GM21526 (cell line): ENCODE measurements around the gene DHRS2.

Source experiments
- ATAC-seq: cut with Tn5 transposase; IDR thresholded peaks from one replicate; pipeline ENCODE4 v1.9.1; 2021; ENCODE audit warnings: moderate library complexity; ENCODE audit not compliant: unreplicated experiment, low FRiP score

The DHRS2 gene

DNA sequence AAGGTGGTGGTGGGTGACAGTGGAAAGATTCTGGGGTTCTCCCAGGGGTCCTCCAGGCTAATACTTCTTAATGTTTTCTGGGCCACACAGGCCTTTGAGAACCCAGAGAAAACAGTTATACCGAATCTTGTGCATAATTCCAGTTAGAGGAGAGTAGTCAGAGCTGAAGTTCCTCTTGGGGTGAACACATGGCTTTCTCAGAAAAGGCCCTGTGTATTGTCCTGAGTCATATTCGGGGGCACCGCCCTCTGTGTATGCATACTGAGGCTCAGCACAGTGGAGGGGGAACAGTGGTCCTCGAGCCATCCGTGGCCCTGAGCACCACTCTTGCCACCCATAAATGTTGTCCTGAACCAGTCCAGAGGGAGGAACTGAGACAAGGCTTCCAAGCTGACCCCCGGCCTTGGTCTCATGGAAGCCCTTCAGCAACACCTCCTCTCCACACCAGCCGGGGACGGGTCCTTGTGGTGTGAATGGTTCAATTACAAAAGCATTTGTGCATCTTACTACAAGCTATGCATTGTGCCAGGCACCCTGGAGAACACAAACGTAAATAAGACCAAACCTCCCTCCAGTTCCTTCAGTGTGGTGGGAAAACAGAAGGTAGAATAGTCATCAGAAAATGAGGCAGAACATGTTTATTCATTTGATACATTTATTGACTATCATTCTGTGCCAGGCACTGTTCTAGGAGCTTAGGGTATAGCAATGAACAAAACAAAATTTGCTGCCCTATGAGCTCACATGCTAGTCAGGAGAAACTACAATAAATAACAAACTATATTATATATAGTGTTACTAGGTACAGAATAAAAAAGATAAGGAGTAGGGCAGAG lies 9.9 kb downstream of the DHRS2 start:
- ATAC-seq: no peak

DNA sequence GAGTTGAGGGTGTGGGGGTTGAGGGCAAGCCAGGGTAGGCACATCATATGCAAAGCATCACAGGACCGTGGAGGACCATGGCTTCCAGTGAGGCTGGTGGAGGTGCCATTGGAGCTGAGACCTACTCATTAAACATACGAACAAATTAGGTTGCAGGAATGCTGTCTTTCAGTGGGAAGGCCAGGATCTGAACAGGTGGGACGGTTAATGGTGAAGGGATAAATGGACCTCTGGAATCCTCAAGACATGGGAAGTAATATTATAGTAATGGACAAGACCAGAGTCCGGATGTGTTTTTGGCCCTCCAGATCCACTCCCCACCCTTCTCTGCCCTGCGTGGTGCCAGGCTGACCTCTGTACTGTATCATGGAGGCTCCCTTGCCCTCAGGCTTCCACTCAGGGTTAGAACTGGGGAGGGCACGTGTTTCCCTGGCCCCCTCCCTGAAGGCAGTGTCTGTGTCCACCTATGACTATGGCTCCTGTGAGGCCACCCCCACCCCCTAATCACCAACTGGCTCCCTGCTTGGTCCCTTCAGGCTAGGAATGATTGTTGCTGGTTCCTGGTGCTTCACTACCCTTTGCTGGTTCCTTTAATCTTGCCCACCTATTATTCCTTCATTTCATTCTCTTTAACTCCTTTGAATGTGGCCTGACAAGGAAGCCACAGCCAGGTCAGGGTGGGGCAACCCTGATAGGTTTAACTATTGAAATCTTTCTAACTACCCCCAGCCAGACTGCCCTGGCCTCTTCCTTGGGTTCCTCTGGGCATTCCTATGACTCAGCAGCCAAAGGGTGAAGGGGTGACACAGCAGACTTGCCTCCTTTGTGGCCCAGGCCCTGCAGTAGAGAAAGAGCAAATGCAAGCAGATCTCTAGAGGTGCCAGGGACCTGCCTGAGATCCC lies 10.7 kb downstream of the DHRS2 start:
- ATAC-seq: no peak

DNA sequence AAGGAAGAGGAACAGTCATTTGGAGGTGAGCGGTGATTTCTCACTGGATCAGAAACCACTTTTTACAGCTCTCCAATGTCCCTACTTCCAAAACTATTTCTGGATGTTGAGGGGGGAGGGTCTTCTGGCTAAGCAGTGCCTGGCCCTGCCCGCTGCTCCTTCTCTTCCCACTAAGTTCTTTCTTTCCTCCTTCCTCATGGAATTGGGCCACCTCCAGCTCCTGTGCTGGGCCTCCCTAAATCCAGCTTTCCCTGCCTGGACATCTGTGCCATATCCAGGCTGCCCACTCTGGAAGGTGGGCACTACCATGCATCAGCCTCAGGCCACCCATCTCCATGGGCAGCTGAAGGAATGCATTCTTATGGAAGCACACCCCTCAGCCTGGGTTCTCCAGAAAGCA lies 11.5 kb downstream of the DHRS2 start:
- ATAC-seq: no peak

DNA sequence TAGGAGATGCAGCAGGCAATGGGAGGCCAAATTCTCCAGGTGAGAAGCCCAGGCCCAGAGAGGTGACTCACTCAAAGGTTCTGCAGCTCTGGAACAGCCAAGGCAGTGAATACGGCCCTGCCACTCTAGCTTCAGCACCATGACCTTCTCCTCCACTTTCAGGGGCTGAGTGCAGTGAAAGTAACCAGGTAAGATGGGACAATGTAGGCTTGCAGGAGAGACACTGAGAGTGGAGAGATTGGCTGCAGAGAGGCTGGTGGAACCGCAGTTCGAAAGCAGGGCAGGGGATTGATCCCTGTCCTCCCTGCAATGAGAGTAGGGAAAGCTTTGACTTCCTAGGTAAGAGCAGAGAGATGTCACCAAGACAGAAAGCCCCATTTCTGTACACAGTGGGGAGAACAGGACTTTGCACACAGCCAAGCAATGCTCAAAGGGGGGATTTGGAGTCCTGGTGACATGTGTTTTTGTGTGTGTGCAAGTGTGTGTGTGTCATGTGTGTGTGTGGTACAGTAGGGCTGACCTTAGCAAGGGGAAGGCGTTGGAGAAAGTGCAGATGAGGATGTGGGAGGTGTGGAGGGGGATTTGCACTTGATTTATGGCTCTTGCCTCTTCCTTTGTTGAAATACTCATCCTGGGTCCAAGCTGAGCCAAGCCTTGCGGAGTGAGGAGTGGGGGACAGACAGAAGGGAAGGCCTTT lies 12.7 kb downstream of the DHRS2 start:
- ATAC-seq: no peak

DNA sequence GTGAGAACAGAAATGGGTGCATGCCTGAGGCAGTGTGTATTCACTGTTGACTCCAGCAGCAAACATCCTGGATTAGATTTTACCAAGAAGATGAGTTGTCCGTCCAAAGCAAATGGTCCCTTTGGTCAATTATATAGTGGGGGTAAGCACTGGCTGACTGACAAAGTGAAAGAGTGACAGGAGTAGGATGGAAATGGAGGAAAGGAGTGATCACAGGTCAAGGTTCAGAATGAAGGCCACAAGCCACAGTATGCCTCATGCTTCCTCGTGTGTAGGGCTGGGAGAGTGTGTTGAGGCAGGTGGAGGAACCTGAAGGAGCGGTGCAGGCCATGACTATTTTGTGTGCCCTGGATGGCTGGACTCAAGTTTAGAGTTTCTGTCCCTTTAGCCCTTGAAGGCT lies 14.3 kb downstream of the DHRS2 start:
- no peak for ATAC-seq

DNA sequence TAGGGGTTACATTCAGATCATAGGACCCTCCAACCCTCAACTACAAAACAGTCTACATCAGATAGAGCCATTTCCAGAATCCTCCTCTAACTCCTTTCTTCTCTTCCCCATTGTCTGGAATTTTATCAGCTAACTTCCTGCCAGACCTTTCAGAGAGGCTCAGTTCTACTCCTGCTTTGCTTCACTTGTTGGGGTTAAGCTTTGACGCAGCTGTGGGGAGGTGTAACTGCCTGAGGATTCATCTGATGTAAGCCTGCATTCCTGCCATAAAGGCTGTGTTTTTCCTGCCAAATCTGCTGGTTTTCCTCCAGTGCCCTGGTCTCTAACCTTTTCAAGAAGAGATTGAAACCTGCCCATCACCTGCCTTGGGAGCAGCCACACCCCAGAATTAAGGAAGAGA lies 16.9 kb downstream of the DHRS2 start:
- no peak for ATAC-seq

DNA sequence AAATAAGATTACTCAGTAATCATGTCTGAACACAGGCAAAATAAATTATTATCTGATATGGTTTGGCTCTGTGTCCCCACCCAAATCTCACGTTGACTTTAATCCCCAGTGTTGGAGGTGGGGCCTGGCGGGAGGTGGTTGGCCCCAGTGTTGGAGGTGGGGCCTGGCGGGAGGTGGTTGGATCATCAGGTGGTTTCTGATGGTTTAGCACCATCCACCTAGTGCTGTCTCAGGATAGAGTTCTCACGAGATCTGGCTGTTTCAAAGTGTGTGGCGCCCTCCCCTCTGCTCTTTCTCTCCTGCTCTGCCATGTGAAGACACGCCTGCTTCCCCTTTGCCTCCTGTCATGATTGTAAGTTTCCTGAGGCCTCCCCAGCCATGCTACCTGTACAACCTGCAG lies 18.1 kb downstream of the DHRS2 start:
- ATAC-seq: no peak

DNA sequence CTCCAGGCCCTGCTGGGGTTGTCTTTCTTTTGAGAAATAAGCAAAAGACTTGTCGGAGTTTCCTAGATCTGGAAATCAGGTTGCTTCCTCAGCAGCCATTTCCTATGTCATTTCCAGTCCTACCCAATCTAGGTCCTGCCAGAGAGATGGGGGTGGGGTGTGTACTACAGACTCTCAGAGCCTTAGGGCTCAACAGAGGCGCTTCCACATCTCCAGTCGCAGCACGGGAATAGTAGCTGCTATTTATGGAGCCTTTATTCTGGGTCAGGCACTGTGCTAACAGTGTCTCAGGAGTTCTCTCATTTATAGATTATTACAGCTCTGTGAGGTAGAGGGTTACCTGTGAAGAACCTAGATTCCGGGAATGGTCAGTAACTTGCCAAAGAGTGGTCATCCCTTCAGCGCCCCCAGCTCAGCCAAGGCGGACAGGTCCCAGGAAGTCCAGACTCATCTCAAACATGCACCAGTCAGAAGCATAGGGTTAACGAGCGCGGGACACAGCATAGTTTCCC lies 21.9 kb downstream of the DHRS2 start:
- no peak for ATAC-seq

DNA sequence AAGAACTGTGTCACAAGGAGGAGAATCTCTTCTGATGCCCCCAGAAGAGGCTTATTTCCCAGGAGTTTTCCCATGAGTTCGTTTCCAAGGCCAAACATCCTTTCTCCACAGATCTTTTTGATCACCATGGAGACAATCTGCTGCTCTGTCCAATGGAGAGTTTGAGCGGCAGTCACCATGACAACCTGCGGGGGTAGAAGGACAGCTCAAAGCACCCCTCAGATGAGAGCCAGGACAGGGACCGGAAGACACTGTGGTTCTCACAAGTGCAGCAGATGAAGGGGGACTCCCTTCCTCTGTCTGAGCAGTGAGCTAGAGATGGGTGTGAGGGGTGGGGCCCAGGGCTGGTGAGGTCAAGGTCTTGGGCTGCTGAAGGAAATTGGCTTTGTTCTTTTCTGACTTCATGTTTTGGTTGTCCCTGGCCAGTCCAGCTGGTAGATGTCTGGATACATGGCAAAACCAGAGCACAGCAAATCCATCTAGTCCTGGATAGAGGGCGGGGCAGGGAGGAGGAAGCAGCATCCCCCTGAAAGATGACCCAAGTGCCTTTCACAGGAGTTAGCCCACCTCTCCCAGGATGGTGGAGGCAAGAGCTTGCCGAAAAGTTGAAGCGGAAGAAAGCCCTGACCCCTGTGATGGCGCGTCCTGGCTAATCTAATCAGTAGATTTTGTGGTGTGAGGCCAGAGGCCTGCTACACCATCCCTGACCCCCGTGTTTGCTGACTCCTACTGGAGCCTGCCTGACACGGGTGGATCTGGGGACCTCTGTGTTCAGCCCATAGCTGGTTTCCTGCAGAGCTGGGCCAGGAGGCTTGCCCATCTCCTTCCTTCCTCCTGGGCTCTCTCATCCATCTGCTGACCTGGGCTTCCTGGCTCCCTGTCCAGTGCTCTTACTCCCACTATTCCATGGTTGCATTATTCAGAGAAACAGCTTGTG lies 24.4 kb downstream of the DHRS2 start:
- no peak for ATAC-seq

DNA sequence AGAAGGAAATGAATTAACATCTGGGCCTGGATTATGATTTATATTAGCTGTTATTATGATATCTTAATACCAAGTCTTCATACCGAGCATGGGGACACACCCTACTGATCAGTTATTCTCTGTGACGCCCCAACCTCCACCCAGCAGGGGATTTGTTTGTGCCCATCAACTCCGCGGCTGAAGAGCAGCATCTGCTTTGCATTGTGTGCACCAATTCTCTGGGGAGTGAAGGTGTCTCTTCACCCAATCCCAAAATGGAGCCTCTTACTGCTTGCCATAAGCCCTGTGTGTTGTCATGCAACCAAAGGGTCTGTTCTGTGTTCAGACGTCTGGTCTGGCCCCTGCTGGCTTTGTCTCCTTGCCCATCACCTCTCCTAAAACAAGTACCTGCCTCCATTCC lies 25.4 kb downstream of the DHRS2 start:
- ATAC-seq: no peak

DNA sequence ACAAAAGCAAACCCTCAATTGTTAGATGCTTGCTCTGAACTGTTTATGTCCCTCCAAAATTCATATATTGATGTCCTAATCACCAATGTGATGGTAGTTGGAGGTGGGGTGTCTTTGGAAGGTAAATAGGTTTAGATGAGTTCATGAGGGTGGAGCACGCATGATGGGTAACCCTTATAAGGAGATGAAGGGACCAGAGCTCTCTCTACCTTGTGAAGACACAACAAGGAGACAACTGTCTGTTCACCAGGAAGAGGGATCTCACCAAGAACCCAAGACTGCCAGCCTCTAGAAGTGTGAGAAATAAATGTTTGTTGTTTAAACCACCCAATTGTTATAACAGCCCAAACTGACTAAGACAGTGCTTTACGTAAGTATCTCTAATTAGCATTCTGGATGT lies 27.0 kb downstream of the DHRS2 start:
- no peak for ATAC-seq

DNA sequence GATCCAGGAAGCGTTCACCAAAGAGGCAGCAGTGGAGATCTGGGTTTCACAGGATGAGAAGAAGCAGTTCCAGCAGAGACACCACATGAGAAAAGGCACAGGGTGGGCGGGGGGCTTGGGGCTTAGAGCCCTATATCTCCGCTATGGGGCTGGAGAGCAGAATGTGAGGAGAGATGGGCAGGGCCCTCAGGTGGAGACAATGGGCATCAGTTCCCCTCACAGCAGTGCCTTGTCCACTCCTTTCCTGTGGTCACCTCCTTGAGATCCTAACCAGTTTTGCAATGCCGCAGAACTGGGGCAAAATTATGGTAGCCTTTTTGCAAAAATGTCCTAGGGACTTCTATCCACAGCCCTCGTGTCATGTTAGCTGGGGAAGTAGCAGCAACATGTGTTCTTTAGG lies 27.5 kb downstream of the DHRS2 start:
- ATAC-seq: no peak

DNA sequence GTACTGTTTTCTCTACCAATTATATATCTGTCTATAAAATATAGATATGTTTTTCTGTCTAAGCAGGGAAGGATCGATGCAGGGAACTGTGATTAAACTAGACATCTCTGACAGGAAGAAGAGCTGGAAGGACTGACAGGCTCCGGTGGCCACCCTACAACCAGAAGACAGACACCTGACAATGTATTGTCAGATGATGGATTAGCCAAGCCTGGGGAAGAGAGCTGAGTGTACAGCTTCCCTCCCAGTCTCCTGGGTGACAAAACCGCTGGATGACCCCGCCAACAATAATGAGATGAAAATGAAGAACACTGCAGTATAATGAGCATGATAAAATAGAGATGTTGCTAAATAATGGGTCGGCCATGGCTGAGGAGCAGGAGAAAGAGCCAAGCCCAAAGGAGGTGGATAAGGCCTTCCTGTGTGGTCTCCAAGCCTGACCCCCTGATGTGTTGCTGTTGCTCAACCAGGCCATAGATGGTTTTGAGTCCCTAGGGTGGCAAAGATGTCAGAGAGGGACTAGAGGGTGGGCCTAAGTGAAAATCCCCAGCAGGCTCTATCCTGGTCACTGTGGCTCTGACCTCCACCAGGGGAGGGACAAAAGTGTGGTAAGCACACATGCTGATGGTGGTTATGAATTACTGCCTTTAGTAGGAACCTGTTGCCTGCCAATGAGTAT lies 28.2 kb downstream of the DHRS2 start:
- no peak for ATAC-seq

DNA sequence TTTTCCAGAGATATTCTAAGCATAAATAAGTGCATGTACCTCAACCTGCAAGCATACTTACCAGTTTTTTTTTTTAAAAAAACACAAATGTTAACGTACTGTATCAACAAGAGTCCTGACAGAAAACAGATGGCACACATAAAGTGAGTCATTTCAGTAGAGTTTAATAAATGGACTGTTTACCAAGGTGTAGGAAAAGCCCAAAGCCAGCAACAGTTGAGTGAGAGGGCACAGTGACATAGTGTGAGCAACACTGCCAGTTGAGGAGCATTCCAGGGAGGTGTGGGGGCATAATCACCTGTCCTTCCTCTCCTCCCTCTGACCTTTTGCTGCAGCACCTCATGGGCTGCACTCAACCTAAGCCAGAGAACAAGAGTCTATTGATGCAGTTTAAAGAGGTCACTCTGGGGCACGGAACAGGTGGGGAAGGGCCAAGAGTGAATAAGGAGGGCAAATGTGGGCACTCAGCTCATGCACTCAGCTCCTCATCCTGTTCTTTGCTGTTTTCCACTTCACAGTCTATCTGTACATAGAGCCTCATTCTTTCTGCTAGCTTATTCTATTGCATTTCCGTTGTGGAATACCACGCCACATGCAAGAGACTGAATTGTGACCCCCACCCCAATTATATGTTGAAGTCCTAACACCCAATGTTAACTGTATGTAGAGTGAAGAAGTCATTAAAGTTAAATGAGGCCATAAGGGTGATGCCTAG lies 29.3 kb downstream of the DHRS2 start:
- no peak for ATAC-seq

DNA sequence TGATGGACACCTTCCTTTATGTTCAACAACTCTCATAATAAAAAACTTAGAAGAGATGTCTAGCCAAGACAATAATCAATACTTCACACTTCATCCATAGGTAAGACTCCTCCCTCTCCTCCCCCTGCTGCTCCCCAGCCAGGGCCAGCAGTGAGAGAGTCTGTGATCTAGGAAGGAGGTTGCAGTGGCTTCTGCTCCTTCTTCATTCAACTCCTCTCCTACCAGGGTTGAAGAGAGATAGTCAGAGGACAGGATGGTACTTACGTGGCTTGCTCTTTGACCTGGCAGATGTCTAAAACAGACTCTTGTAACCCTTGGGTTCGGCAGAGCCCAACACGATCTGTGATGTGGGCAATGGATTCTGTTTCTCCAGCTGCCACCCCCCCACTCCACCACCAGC lies 31.0 kb downstream of the DHRS2 start:
- ATAC-seq: no peak

DNA sequence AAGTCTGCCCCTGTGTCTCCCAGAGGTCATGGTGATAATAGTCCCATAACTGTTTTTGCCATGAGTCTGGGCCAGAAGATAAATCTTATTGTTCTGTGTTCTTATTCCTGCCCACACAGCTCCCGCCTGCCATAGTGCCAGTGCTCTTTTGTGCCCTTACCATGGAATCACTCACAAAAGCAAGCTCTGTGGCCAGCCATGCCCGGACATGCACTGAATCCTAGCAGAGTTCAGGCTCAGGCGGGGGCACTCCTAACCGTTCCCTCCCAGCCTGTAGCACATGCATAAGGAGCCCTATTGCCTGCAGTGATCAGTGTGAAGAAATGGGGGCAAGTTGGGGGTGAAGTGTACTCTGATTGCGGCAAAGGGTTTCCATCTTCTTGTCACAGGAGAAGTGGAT lies 33.3 kb downstream of the DHRS2 start:
- ATAC-seq: no peak

DNA sequence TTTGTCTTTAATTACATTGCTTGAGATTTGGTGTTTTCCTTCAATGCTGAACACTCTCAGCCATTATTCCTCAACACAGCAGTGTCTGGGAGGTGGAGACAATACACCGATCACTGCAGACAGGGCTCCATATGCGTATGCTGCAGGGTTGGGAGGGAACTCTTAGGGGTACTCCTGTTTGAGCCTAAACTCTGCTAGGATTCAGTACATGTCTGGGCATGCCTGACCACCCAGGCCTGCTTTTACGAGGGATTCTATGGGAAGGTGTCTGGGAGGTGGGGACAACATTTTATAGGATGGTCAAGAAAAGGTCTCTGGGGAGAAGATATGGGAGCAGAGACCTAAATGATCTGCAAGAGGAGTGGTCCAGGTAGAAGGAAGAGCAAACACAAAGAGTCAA lies 34.3 kb downstream of the DHRS2 start:
- no peak for ATAC-seq

DNA sequence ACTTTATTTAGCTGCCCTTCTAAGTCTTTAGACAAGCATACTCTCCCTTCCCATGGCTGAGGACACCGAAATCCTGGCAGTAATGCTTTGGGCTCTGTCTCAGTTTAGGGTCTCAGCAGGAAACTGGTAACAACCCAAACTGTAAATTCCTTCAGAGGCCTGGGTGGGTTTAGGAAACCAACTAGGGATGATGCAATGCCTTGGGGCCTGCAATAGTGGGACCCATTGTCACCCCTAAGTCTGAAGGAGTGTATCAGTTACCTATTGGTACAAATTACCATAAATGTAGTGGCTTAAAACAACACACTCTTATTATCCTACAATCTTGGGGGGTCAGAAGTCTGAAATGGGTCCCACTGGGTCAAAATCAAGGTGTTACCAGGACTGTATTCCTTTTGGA lies 36.0 kb downstream of the DHRS2 start:
- no peak for ATAC-seq

DNA sequence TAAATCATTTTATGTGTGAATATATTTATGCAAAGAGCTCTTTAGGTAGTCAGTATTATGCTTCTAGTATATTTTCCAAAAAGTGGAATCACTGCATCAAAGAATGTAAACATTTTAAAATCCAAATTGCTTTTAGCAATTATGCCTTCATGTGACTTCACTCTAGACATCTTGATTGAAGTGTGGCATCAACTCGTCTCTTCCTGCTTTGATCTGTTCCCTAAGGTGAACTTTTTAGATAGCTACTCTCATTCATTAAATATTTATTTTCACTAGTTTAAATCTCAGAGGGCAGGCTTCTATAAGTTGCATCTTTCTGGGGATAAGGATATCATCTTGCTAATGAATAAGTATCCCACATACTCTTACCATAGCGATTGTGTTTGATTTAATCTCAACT lies 39.2 kb downstream of the DHRS2 start:
- no peak for ATAC-seq
